Femur (tissue), 1 donor: ENCODE results near the gene WDR73.
"Not testable (repeated sequence)": the region's sequence is repeated elsewhere in the genome, so short reads cannot be mapped to it uniquely, and the experiment has no call there.

Experiments used
- DNase-seq: peaks from one replicate; pipeline ENCODE4 v3.0.0-alpha.2; 2017

The WDR73 gene

DNA sequence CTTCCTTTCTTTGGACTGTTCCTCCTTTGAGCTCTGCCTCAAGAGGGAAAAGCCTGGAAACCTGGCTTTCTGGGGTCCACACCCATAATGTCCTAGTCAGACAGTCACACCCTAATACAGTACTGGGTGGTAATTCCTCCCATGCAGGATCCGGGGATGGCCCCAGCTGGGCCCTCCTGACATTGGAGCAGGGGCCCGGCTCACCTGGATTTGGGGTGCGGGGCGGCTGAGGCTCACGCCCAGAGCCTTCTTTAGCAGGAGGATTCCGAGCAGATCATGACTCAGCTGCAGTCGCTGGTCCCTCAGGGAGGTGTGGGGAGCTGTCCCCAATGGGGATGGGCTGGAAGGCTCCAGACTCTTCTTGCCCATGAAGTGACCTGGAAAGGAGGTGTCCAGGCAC is 2.9 kb upstream of the WDR73 start:
- no peak for DNase-seq

DNA sequence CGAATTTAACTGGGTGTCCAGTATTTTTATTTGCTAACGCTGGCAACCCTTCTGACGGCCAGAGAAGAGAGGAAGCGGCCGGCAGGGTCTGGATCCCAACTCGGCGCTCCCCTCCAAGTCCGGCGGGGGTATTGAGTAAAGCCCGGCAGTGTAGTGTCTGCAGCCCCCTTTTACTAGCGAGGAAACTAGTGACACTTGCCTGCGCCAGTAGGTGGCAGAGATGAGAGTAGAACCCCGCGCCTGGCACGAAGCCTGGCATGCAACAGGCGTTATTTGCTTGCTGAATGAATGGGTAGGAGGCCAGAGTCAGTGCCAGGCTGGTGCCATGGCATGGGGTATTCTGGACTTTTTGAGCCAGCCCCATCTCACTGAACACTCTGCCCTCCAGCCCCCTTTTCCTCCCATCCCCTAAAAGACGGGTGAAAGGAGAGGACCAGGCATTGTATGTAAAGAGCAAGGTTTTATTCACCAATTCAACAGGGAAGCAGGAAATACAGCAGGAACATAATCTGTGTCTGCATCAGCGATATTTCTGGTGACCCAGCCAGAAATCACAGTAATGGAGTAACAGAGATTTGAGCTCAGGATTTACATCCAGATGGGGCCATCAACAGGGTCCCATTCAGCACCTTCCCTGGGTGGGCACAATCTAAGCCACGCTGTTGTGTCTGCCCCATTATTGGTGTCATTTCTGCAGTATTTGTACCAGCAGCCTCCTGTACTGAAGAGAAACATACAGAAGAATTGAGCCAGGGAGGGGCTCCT is 788 bp upstream of the WDR73 start:
- DNase-seq = peak; percentile 86

DNA sequence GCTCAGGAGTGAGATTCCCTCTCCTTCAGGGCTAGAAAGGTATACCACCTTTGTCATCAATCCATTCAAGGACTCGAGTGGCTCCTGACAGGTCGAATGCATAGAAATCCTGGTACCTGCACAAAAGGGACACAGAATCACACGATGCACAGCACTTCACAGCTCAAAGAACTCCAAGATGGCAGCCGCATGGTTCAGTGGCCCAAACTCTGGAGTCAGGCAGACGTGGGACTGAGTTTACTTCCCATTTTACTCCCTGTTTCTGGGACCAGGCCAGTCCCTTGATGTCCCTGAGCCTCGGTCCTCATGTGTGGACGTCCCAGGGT is 536 bp downstream of the WDR73 start:
- DNase-seq = no peak

DNA sequence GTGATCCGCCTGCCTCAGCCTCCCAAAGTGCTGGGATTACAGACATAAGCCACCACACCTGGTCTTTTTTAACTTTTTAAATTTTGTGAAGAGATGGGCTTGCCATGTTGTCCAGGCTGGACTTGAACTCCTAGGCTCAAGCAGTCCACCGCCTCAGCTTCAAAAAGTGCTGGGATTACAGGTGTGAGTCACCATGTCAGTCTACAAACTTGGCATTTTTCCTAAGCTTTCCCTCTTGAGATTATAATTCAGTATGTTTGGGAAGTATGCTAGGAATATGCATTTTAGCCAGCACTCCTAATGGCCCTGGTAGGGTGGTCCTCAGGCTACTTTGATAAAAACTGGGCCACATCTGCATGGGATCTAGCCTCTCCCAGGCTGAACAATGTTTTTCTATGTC is 4.4 kb downstream of the WDR73 start:
- no peak for DNase-seq

DNA sequence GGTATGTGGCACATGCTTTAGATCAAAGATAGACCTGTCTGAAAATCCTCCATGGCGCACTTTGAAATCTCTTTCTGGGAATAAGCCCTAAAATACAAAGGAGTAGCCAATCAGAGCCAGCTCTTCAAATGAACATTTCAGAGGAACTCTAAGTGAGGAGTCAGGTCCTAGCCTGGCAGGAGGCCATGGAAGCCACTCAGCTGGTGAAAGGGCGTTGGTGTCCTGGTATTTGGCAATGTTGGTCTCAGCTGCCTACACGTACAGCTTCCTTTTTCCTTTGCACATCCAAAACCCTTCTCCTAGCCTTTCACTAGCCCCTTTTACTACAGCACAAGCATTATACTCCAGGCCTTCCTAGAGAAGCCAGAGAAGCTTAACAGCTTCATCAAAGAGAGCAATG is 5.5 kb downstream of the WDR73 start:
- no peak for DNase-seq

DNA sequence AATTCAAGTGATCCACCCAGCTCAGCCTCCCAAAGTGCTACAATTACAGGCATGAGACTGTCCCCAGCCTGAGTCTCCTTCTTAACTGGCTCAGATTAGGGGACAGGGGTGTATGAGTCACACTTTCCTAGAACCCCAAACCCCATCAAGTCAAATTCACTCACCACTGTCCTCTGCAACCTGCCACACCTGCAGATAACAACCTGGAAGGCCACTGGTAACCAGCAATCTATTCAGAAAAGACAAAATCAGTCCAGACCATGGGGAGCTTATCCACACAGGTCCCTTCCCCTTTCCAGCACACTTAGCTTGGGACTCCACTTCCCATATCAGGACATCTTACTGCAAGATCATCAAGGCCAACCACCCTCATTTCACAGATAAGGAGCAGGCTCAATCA is 6.4 kb downstream of the WDR73 start:
- DNase-seq = no peak

DNA sequence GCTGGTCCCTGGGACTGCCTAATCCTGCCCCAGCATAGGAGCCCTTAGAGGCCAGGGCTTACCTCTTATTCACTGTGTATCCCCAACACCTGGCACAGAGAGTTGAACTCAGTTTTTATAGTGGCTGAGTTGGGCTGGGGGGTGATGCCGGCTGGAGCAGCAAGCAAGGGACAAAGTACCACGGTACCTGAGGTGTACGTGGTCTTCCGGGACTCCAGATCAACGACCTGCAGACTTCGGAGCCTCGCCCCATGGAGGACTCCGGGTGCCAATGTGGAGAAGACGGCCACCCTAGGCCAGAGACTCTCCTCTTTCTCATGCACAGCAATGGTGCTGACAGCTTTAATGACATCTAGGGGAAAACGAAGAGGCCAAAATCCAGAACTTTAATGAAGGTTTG is 8.1 kb downstream of the WDR73 start:
- no peak for DNase-seq

DNA sequence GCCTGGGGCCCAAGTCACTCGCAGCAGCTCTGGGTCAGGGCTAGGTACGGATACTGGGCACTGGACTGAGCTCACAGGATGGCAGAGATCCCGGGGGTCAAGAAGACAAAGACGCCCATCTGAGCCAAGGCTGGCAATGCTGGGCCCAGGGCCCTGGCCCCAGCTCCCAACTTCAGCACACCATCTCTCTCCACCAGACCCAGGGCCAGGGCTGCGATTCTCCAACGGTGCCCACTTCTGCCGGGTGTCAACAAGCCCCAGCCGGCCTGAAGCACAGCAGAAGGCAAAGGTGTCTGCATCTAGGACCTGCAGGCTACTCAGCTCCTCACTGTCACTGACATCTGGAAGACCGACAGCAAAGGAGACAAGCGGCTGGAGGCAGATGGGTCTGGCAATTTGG is 8.6 kb downstream of the WDR73 start:
- DNase-seq = no peak

DNA sequence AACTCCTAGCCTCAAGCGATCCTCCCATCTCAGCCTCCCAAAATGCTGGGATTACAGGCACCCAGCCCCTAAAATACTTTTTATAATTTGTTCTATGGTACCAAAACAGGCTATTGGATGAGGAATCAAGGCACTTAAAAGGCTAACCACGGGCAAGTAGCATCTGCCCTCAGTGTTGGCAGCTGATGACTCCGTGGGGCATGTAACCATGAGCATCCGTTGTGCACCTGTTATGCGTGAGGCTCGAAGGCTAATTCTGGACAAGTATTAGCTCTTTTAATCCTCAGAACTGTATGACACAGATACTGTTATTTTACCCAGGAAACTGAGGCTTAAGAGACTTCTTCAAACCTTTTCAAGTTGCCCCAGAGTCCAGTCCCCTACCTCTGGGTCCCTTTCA is 10.2 kb downstream of the WDR73 start:
- no peak for DNase-seq

DNA sequence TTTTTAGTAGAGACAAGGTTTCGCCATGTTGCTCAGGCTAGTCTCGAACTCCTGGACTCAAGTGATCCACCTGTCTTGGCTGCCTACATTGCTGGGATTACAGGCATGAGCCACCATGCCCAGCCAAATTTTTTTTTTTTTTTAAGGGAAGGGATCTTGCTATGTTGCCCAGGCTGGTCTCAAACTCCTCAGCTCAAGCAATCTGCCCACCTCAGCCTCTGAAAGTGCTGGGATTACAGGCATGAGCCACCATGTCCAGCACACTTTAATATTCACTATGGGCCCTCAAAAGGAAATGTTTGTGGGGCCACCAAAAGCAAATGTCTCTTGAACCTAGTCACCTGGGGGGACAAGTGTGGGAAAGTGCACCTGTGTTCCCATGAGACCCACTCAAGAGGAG is 11.4 kb downstream of the WDR73 start:
- DNase-seq = not testable (repeated sequence)

DNA sequence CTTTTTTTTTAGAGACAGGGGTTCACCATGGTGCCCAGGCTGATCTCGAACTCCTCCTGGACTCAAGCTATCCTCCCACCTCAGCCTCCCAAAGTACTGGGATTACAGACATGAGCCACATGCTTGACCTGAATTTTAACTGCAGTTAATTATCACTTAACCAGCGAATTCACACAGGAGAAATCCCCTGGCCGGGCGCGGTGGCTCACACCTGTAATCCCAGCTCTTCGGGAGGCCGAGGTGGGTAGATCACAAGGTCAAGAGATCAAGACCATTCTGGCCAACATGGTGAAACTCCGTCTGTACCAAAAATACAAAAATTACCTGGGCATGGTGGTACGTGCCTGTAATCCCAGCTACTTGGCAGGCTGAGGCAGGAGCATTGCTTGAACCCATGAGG is 12.2 kb downstream of the WDR73 start:
- not testable (repeated sequence) for DNase-seq

DNA sequence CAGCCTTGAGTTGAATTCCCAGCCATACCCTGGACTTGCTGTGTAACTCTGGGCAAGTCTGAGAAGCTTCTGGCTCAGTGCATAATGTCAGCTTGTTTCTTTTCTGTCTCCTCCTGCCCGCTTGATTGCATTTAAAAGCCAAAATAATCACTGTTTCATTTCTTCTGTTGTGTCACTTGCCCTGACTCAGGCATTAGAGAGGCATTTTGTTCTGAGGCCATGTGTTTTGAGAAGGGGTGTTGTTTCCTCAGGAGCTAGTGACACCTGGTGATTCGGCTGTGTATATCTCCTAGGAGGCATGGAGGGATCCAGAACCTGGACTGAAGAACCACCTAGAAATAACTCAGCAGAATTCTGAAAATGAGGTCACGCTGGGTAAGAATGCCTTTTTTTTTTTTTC is 16.0 kb downstream of the WDR73 start:
- DNase-seq = no peak

DNA sequence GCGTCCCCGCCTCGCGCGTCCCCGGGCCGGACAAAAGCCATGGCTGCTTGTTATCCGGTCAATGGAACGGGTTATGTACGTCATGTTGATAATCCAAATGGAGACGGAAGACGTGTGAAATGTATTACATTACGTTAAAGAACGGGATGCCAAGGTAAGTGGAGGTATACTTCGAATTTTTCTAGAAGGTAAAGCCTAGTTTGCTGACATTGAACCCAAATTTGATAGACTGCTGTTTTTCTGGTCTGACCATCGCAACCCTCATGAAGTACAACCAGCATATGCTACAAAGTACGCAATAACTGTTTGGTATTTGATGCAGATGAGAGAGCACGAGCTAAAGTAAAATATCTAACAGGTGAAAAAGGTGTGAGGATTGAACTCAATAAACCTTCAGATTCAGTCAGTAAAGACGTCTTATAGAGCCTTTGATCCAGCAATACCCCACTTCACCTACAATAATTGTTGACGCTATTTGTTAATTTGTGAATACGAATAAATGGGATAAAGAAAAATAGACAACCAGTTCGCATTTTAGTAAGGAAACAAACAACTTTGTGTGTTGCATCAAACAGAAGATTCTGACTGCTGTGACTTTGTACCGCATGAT is 19.8 kb downstream of the WDR73 start:
- DNase-seq = no peak

DNA sequence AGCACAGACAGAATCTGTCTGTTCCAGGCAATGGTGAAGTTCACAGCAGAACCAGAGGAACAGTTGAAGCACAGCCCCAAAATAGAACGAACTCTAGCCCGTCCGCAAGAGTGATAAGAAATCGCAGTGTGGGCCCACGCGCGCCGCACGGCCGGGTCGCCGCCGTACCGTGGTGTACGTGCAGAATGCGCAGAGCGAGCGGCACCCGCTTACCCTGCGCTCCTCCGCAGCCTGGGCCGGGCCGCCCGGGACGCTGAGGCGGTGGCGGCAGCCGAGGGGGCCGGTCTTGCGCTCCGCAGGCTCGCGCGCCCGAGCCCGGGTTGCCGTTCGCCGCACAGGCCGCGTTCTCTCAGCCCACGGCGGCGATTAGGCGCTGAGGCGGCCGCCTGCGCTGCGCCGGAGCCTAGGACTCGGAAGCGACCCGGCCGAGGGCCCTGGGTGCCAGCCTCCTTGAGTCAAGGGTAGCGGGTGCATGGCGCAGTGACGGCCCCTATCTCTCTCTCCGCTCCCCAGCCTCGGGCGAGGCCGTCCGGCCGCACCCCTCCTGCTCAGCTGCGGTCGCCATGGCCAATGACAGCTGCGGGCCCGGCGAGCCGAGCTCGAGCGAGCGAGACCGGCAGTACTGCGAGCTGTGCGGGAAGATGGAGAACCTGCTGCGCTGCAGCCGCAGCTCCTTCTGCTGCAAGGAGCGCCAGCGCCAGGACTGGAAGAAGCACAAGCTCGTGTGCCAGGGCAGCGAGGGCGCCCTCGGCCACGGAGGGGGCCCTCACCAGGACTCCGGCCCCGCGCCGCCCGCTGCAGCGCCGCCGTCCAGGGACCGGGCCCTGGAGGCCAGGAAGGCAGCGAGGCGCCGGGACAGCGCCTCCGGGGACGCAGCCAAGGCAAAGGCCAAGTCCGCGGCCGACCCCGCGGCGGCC is 20.5 kb downstream of the WDR73 start:
- peak; percentile 84 for DNase-seq

DNA sequence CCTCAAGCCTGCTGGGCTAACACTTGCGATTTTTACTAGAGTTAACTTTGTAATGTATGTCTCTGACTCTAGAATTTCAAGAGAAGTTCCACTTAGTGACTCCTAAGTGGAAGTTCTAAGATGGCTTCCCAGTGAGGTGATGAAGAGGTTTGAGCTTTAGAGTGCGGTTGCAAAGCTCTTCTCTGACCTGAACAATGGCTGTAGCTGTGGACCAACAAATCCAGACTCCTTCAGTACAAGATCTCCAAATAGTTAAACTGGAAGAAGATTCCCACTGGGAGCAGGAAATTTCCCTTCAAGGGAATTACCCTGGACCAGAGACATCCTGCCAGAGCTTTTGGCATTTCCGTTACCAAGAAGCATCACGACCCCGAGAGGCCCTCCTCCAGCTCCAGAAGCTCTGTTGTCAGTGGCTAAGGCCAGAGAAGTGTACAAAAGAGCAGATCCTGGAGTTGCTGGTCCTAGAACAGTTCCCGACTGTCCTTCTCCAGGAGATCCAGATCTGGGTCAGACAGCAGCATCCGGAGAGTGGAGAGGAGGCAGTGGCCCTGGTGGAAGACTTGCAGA is 22.3 kb downstream of the WDR73 start:
- no peak for DNase-seq

DNA sequence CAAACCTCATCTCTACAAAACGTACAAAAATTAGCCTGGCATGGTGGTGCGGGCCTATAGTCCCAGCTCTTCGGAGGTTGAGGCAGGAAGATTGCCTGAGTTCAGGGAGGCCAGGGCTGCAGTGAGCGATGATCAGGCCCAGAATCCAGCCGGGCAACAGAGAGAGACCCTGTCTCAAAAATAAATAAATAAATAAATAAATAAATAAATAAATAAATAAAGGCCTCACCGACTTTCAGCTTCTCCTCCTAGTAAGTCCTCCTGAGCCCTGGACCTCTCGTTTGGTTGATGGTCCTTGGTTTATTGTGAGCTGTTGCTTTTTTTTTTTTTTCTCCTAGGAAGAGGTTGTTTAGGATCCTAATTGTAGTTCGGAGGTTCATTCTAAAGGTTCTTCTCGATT is 25.1 kb downstream of the WDR73 start:
- DNase-seq = no peak

DNA sequence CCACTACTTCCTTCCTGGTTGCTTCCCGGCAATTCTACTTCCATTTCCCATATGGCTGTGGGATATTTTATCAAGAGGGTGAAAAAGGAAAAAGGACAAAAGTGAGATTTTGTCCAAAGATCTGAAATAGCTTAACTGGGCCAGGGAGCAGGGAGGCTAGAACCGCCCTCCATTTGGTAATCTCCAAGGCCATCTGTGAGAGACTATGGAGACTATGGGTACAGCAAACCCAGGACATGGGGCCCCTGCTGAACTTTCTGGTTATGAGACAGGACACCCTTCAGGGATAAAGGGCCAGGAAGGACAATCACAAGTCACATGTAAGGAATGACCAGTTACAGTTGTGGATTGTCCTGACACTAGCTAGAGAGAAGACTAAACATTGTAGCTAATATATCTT is 29.0 kb downstream of the WDR73 start:
- no peak for DNase-seq

DNA sequence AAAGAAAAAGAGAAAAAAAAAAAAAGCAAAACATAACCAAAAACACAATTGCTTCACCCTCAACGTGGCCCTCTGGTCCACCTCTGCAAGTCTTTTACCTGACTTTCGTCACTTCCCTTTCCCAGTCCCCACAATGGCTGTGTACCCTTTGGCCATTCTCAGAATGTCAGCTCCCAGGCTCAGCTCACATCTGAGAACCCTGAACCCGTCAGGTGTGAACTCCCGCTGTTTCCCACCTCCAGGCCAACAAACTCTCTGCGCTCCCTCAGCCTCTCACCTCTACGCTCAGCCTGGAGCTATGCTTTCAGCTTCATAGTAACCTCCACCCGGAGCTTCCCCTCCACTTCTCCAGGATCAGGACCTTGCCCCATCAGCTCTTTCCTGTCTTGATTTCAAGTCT is 29.7 kb downstream of the WDR73 start:
- DNase-seq = no peak

DNA sequence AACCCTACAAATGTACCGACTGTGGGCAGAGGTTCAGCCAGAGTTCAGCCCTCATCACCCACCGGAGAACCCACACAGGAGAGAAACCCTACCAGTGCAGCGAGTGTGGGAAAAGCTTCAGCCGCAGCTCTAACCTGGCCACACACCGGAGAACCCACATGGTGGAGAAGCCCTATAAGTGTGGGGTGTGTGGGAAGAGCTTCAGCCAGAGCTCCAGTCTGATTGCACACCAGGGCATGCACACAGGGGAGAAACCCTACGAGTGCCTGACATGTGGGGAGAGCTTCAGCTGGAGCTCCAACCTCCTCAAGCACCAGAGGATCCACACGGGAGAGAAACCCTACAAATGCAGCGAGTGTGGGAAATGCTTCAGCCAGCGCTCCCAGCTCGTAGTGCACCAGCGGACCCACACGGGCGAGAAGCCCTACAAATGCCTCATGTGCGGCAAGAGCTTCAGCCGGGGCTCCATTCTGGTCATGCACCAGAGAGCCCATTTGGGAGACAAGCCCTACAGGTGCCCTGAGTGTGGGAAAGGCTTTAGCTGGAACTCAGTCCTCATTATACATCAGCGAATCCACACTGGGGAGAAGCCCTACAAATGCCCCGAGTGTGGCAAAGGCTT is 32.6 kb downstream of the WDR73 start:
- no peak for DNase-seq

DNA sequence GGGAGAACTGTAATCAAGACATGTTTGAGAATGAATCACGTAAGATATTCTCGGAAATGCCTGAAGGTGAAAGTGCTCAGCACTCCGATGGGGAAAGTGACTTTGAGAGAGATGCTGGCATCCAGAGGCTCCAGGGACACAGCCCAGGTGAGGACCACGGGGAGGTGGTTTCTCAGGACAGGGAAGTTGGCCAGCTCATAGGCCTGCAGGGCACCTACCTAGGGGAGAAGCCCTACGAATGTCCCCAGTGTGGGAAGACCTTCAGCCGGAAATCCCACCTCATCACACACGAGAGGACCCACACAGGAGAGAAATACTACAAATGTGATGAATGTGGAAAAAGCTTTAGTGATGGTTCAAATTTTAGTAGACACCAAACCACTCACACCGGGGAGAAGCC is 33.5 kb downstream of the WDR73 start:
- no peak for DNase-seq

DNA sequence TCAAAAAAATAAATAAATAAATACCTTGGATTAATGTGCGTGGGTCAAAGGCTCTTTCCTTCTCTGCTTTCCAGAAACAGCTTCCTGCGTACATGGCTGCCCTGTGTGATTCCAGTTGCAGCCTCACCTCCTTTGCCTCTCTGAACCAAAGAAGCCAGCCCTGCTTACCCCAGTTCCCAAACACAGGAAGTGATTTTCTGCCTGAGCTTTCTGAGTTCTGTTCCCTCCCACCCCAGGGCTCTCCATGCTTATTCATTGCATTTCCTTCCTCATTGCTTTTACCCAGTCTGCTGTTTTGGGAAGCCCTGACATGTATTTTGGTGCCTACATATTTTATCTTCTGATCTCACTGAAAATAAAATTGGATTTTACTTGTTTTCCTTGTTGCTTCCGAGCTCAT is 37.8 kb downstream of the WDR73 start:
- DNase-seq = no peak

DNA sequence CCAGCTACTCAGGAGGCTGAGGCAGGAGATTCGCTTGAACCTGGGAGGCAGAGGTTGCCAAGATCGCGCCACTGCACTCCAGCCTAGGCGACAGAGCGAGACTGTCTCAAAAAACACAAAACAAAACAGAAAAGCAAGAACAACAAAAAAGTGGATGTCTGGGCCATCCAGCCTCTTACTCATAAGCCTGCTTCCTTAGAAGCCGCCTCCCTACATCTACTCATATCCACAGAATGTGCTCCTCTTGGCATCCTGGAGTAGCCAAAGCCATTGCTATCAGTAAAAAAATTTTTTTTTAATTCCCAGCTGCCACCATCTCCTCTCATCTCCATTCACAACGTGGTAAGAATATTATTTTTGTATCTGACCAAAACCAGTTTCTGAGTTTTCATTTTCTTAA is 42.5 kb downstream of the WDR73 start:
- no peak for DNase-seq

DNA sequence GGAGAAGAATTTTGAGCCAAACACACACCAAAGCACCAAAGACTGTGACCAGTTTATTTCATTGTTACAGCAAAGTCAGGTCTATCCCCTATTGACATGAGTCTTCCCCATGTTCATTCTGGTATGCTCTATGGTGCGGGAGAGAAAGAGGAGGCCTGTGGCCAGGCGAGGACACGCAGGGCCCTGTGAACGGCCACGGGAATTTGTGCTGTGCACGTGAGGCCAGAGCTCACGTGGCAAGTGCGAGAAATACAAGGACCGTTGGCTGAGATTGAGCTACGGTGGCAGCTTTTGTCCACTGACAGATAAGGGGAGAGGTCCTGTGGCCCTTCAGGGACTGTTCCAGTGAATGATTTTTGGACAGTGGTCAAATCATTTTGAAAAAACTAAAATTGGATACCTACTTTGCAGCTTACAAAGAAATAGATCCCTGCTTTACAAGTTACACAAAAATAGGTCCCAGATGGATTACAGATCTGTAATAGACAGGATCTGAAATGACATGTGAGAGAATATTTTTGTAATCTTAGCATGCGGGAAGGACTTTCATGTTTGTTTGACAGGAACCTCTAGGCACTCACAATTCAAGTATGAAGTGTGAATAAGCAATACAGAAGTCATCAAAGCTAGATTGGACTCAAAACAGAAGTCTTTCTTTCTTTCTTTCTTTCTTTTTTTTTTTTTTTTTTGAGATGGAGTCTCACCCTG is 44.1 kb downstream of the WDR73 start:
- no peak for DNase-seq
